Stimulated activated CD8-positive, alpha-beta memory T cell treated with anti-CD3 and anti-CD28 coated beads, Interleukin-4, amount 100 ng/mL, for 24 hours (primary cell): ENCODE results near the gene F2.
"Not testable (repeated sequence)": the region's sequence is repeated elsewhere in the genome, so short reads cannot be mapped to it uniquely, and the experiment has no call there.

Experiments used
- DNase-seq: peaks from one replicate; pipeline ENCODE4 v3.0.0-alpha.2; 2020; ENCODE audit warnings: low read depth

Gene F2

DNA sequence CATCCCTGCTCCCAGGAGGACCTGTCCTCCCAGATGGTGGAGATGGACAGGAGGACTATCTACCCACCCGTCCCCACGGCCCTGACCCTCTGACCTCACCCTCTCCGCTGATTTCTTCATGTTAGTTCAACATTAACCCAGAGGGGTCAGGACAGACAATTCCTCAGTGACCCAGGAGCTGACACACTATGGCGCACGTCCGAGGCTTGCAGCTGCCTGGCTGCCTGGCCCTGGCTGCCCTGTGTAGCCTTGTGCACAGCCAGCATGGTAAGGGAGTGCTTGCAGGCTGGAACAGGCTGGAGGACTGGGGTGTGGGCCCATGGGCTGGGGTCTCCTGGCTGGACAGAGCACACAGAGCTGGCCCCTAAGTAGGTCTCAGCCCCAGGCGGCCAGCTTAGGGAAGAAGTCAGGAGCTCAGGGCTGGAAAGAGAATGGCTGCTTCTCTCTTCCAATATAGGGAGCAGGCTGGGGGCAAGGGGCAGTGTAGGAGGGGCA, at the start of gene F2:
Gene F2, plus strand, starts transcription at position 166 of the 495 bp plus-strand sequence. Its CDS starts 23 bp downstream, at position 189.
- DNase-seq: no peak

DNA sequence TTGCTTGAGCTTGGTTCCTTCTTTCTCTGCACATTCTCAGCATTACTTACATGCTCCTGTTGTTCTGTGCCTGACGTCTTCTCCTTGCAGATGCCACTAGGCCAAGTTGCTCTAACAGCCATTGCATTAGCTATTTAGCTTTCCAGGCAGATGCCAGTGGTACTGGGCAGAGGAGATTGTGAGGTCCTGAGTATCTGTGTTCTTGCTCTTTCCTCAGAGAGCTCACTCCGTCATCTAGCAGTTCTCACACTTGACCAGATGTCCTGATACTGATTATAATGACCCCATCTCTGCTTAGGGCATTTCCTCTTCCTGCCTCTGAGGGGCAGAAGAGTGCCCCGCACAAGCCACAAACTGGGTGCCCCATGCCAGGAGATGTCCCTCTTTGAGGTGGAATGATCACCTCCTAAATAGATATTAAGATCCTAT, 49.3 kb upstream of the F2 start:
- DNase-seq: no peak

DNA sequence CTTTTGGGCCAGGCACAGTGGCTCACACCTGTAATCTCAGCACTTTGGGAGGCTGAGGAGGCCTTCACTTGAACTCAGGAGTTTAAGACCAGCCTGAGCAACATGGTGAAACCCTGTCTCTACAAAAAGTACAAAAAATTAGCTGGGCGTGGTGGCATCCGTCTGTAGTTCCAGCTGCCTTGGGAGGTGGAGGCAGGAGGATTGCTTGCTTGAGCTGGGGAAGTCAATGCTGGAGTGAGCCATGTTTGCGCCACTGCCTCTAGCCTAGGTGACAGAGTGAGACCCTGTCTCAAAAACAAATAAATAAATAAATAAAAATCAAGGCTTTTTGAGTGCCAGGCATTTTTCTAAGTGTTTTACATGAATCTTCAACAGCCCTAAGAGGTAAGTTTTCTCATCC, 48.5 kb upstream of the F2 start:
- DNase-seq: not testable (repeated sequence)

GRCh38 chr11:46671958-46672315, 47.1 kb upstream of the F2 start:
- DNase-seq: no peak

DNA sequence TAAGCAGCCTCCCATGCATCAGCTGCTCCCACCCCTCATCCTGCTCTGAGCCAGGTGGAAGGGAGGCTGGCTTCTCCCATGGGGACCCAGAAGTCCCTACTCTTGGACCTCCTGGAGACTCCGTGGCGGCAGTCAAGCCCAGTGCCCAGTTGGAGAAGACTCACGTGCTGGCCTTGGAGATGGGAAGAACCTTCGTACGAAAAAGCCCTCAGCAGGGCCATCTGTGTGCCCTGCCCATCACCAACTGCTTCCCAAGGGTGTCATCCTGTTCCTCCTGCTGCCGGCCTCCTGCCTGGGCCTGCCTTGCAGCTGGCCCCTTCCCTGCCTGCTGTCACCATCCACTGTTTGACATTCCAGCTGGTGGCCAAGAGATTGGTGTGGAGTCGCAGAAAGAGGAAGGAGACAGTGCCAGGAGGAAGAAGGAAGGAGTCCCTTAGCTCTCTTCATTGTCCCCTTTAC, 46.6 kb upstream of the F2 start:
- no peak for DNase-seq

- no peak for DNase-seq
These were observed 45.1 kb upstream of the F2 start for GRCh38 chr11:46673713-46674462.

DNA sequence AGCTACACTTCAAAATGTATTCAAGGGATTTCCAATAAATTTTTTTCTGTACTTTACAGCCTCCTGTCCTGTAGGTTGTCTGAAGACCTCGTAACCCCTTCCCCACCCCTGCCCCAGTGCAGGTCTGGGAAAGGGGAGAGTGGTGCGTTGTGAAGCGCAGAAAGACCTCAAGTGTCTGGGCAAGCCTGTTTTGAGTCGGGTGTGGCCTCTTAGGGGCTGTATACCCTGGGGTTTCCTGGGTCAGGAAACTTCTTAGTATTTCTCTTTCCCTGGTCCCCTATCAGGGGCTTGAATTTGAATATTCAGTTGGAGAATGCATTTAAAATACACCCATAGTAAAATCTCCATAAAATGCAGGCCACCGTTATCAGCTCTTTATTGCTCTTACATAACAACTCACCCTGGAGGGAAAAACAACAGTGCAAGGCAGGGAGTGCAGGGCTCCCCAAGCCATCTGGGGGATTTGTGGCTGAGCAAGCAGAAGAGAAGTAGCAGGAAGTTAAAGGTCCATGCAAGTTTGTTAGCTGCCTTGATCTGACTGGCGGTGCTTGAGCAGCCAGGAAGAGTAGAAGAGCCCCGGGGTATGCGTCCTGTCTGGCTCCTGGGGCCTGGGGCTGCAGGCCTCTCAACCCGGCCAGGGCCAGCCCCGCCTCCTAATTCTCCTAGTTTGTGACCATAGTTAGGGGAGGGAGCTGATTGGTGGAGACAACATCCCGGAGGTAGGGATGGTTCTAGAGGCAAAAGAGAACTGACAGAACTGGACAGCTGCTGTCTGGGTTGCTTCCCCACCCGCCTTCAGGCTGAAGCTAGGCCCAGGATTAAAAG, 44.3 kb upstream of the F2 start:
- DNase-seq: no peak

DNA sequence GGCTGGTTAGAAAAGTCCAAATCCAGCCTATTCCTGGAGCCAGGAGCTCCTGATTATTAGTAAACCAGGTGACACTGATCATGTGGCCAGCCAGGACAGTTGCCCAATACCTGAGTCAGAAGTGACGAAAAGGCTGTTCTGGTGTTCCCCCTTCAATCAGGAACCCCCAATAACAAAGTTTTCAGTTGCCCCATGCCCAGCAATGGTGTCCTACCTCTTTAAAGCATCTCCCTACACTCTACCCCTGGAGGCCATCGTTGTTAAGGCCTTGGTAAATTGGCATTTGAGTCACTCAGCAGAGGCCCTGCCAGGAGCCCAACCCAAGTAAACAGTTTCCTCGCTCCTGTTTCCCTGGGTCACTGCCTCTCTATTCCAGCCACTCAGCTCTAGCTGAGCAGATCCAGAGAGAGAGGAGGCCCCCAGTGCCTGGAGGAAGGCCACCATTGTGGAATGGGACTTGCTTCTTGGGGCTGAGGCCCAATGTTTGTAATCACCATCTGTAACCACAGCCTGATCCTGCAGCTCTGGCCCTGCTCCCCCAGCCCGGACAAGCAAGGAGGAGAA, 43.6 kb upstream of the F2 start:
- DNase-seq: no peak

- no peak for DNase-seq
These were observed 43.1 kb upstream of the F2 start for GRCh38 chr11:46675949-46676348.

GRCh38 chr11:46676436-46677158, 42.4 kb upstream of the F2 start:
- no peak for DNase-seq

DNA sequence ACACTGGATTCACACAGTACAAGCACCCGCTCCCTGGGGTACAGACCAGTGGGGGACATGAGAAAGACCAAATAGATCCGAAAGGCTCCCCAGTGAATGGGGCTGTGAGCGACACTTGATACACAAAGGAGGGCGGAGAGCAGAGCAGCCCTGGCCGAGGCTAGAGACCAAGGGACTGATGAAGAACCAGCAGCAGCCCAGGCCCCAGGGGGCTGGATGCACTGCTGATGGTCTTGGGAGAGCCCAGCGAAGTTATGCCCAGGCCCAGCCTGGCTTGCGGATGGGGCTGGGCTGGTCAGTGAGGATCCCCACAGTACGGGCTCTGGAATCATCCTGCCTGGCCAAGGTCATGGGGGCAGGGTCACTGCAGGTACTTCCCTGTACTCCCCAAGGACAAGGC, 41.8 kb upstream of the F2 start:
- DNase-seq: no peak

DNA sequence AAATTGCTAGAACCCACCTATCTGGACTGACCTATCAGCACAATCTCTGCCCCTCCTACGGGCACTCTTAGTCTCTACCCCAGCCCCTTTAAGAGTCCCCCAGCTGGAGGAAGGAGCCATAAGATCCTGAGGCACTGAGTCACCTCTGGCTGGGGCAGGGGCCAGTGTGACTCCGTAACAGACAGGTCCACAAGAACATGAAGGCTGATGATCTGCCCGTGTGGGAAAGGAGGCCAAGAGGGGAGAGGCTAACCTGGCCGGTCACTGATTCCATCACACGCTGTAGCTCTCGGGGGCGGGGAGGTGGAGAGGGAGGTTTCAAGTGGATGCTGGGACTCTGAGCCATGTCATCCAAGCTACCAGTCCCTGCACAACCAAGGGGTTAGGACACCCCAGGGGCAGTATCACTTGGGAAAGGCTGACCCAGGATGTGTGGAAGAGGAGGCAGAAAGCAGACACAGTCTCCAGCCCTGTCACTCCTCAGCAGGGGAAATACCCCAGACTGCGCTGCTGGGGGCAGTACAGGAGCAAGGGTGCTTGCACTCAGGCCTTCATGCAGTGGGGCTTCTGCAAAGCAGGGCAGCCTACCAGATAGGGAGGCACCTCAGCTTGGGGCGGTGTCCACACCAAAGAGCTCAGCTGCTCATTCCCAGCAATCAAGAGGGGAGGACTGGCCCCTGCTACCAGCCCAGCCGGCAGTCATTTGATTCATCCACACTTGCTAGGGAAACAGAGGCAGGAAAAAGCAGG, 40.8 kb upstream of the F2 start:
- DNase-seq: no peak

- DNase-seq: no peak
These were observed 40.3 kb upstream of the F2 start for GRCh38 chr11:46678741-46679130.

DNA sequence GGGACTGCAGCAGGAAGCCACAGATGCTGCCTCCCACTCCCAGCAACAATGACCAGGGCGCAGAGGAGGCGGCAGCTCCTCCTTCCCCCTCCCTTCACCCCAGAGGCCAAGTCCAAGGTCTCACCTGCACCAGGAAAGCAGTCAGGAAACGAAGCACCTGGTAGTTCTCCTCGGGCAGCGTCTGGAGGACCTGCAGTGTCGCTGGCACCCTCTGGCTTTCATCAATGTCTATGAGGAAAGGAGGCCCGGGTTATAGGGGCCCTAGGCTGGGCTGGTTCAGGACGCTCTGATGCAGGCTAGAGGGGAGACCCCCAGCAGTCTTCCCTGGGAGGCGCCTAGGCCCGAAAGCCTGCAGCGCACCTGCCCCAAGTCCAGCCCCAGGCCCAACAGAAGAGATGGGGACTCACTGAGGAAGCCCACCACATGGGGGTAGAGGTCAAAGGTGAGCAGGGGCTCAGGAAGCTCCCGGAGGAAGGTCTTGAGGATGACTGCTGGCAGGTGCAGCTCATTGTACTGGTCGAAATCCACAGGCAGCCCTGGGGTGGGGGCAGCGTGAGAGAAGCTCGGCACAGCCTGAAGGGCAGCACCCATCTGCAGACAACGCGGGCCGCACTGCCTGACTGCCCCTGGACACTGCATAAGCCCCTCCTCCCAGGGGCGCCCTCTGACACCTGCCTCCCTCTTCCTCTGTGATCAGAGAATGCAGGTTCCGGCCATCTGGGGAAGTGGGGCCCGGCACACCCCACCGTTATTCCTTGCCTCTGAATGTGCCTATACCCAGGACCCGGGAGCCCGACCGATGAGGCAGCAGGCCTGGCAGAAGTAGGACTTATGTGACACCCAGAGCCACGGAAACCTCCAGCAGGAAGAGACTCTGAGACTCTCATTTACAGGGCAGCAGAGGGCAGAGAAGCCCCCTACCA, 39.5 kb upstream of the F2 start:
- no peak for DNase-seq

- no peak for DNase-seq
These were observed 38.8 kb upstream of the F2 start for GRCh38 chr11:46680164-46680760.

- DNase-seq: no peak
These were observed 38.2 kb upstream of the F2 start for GRCh38 chr11:46680815-46681214.

GRCh38 chr11:46681814-46682213, 37.2 kb upstream of the F2 start:
- DNase-seq: no peak

DNA sequence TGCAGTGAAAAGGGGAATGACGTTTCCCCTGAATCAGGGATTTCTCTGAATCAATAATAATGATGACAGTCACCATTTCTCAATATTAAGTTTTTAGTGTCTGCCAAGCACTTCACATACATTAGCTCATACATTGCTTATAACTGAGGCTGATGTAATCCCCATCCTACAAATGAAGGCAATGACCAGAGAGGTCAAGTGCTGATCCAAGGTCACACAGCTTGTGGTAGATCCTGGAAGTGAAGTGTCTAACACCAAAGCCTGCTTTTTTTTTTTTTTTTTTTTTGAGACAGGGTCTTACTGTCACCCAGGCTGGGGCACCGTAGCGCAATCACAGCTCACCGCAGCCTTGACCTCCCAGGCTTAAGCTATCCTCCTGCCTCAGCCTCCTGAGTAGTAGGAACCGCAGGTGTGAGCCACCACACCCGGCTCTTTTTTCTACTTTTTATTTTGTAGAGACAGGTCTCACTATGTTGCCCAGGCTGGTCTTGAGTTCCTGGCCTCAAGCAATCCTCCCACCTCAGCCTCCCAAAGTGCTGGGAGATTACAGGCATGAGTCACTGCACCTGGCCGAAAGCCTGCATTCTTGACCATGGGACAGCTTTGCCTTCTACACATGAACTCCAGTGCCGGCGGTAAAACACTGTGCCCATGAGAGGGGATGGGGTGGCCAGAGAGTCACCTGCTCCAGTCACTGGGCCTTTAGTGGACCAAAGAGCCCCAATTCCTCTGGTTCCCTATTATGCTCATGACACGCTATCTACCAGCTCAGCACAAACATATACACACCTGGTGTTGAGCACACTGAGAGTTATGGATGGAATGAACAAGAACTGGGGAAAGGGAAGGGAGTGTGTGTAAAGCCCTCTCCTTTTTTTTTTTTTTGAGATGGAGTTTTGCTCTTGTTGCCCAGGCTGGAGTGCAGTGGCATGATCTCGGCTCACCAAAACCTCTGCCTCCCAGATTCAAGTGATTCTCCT, 36.0 kb upstream of the F2 start:
- no peak for DNase-seq

DNA sequence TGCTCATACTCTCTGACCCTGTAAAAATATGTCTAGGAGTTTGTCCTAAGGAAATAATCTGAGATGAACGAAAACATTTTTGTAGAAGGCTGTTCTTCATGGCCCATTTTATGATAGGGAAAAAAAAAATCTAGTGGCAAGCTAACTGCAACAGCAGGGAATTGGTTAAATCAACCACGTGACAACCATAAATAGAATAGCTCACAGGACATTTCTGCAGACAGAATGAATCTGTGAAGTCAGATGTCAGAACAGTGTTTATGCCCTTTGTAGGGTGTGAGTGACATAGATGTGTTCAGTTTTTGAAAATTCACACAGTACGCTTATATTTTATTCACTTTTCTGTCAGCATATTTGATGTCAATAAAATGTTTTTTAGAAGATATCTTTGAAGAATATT, 34.6 kb upstream of the F2 start:
- DNase-seq: no peak
